Heart left ventricle (tissue), 13 donors: ENCODE results near the gene NLGN4X.

ENCODE experiments used
- CTCF ChIP-seq, 12 donors: fragments of 200-600 bp; sonication (generic) in 4 of 12; IDR thresholded peaks; one replicate each; pipeline versions ENCODE4 v1.5.0 to v1.8.0; 2018 to 2022; ENCODE audit warnings: antibody characterized with exemption in 12 of 12, mild to moderate bottlenecking in 5 of 12
- POLR2A ChIP-seq, 2 donors: fragments of 450-650 bp; IDR thresholded peaks; one replicate each; pipeline ENCODE4 v1.6.1; 2017; ENCODE audit warnings: antibody characterized with exemption in 2 of 2, mild to moderate bottlenecking in 2 of 2, moderate library complexity in 2 of 2
- donor health status: ischemic (EF 13 %, LVEDD 7.1; RV severe dilation, severe dysfunction).
- donor health status: DM: no; HTN: yes; CAD: no.
- donor health status: DM: no; HTN: no; CAD: no.
- donor health status: ischemic (EF 25% LVEDD 6.9; RV normal size, moderate dysfunction).
- donor health status: ischemic (EF 25% LVEDD 5.7; RV mildly dilated, moderate dysfunction).
- donor health status: ischemic (EF 35%, LVEDD 5.7; RV mildly dilated, moderate dysfunction).
- donor health status: nonischemic (EF 11% LVEDD 7.7; RV severe dilation, severe dysfunction).
- donor health status: DM: yes; HTN: yes; CAD: no.
- donor health status: PGD.
- donor health status: ischemic (EF 29% LVEDD 5.4; RV normal size, mild dysfunction).
- donor health status: nonischemic (EF 23%, LVEDD 6.1; RV moderate dilation, normal function).

DNA sequence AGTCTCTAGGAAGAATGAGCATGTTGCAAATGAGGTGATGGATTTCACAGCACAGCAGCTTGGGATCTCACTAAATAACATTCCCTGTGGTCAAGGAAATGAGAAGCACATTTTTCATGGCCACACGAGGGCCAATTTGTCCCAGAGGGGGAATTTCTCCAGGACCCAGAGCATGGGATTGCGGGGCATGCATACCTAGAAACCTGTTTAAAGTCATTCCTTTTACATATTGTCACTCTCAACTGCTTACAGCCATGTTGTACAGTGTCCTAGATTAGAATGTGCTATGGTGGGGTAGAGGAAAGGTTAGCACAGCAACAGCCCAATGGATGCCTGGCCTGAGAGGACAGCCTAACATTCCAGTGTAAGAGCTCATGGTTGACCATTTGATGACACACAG, 37.4 kb upstream of the NLGN4X start:
- TF ChIP-seq CTCF (IDR thresholded peaks at IDR 0.05): no peak
- TF ChIP-seq POLR2A (IDR thresholded peaks at IDR 0.05): no peak
